HG03066 (cell line): ENCODE data around the gene TBC1D16.
"Not testable (repeated sequence)": the region's sequence is repeated elsewhere in the genome, so short reads cannot be mapped to it uniquely, and the experiment has no call there.

Experiments
- ATAC-seq: cut with Tn5 transposase; IDR thresholded peaks from one replicate; pipeline ENCODE4 v1.9.1; 2021; ENCODE audit warnings: low read depth; ENCODE audit not compliant: unreplicated experiment

TBC1D16 gene

GRCh38 chr17:80053102-80053501 lies 17.4 kb upstream of the TBC1D16 start:
- no peak for ATAC-seq

- no peak for ATAC-seq
Measured at GRCh38 chr17:80051681-80052080, 16.0 kb upstream of the TBC1D16 start.

GRCh38 chr17:80050706-80051105 lies 15.0 kb upstream of the TBC1D16 start:
- no peak for ATAC-seq

- no peak for ATAC-seq
Measured at GRCh38 chr17:80049986-80050385, 14.3 kb upstream of the TBC1D16 start.

GRCh38 chr17:80047176-80047575 lies 11.5 kb upstream of the TBC1D16 start:
- no peak for ATAC-seq

GRCh38 chr17:80046709-80047108 lies 11.0 kb upstream of the TBC1D16 start:
- ATAC-seq = not testable (repeated sequence)

GRCh38 chr17:80045703-80046102 lies 10.0 kb upstream of the TBC1D16 start:
- ATAC-seq = no peak

GRCh38 chr17:80043963-80044362 lies 8.3 kb upstream of the TBC1D16 start:
- no peak for ATAC-seq

- no peak for ATAC-seq
Measured at GRCh38 chr17:80036715-80037477, 1.2 kb upstream of the TBC1D16 start.

GRCh38 chr17:80035937-80036714 lies 454 bp upstream of the TBC1D16 start, which contains the start of gene CCDC40:
Gene CCDC40 (plus strand): TSS chr17:80036642. CDS start chr17:80036663, 21 bp downstream.
- peak; percentile 62 for ATAC-seq

GRCh38 chr17:80034791-80035686 lies 633 bp downstream of the TBC1D16 start:
- ATAC-seq = no peak

- no peak for ATAC-seq
Measured at GRCh38 chr17:80033840-80034239, 1.8 kb downstream of the TBC1D16 start.

GRCh38 chr17:80032614-80033171 lies 3.0 kb downstream of the TBC1D16 start:
- ATAC-seq = no peak

- no peak for ATAC-seq
Measured at GRCh38 chr17:80031691-80032430, 3.8 kb downstream of the TBC1D16 start.

GRCh38 chr17:80030730-80031410 lies 4.8 kb downstream of the TBC1D16 start:
- ATAC-seq = no peak

- no peak for ATAC-seq
Measured at GRCh38 chr17:80029258-80029974, 6.3 kb downstream of the TBC1D16 start.

- no peak for ATAC-seq
Measured at GRCh38 chr17:80028030-80028429, 7.6 kb downstream of the TBC1D16 start.

GRCh38 chr17:80027043-80027435 lies 8.6 kb downstream of the TBC1D16 start:
- no peak for ATAC-seq
